A549 (cell line): ENCODE results near the gene CACNA2D4.

Source experiments
- EHMT2 ChIP-seq: fragments of 200-600 bp; sonication (generic); IDR thresholded peaks from 2 replicates; pipeline ENCODE4 v1.6.1; 2016; ENCODE audit warnings: antibody characterized with exemption, low read depth, mild to moderate bottlenecking, moderate library complexity
- FOXS1 ChIP-seq: fragments of 250-450 bp; sonication (Bioruptor Pico); IDR thresholded peaks from 2 replicates; pipeline ENCODE4 v1.5.0; 2020; ENCODE audit warnings: mild to moderate bottlenecking, moderate library complexity
- POLR2A ChIP-seq: IDR thresholded peaks from 2 replicates; pipeline ENCODE4 v1.6.1; 2012; ENCODE audit warnings: mild to moderate bottlenecking, low read length
- TF ChIP-seq, protein P1 (sequence below): fragments of >200 bp; sonication (Bioruptor Twin); formaldehyde crosslinking; IDR thresholded peaks from 3 replicates; pipeline ENCODE4 v1.5.1; 2016
- TF ChIP-seq, protein P2 (sequence below): fragments of 200-600 bp; sonication (generic); IDR thresholded peaks from 2 replicates; pipeline ENCODE4 v1.6.1; 2016; ENCODE audit warnings: antibody characterized with exemption, mild to moderate bottlenecking, moderate library complexity
- TF ChIP-seq, protein P3 (sequence below): fragments of 150-350 bp; IDR thresholded peaks from 2 replicates; pipeline ENCODE4 v1.6.1; 2014; ENCODE audit warnings: low read depth, mild to moderate bottlenecking, low read length

DNA sequence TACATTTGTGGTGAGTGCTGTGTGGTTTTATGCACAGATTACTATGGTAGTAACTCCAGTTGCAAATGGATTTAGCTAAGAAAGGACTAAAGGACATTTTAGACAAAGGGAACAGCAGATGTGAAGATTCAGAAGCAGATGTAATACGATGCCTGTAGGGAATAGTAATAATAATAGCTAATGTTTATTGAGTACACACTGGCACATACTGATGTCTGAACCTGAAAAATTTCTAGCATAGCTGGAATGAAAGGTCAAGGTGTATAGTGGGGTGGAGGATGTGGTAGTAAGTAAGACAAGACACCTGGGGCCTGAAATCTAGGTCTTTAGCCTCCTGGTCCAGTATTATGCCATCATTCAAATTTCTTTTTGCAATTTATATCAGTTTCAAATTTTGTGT, 152.3 kb downstream of the CACNA2D4 start:
- TF ChIP-seq, protein P1, sequence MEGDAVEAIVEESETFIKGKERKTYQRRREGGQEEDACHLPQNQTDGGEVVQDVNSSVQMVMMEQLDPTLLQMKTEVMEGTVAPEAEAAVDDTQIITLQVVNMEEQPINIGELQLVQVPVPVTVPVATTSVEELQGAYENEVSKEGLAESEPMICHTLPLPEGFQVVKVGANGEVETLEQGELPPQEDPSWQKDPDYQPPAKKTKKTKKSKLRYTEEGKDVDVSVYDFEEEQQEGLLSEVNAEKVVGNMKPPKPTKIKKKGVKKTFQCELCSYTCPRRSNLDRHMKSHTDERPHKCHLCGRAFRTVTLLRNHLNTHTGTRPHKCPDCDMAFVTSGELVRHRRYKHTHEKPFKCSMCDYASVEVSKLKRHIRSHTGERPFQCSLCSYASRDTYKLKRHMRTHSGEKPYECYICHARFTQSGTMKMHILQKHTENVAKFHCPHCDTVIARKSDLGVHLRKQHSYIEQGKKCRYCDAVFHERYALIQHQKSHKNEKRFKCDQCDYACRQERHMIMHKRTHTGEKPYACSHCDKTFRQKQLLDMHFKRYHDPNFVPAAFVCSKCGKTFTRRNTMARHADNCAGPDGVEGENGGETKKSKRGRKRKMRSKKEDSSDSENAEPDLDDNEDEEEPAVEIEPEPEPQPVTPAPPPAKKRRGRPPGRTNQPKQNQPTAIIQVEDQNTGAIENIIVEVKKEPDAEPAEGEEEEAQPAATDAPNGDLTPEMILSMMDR = no peak
- TF ChIP-seq POLR2A (no peak), FOXS1 (CRISPR knock-in tag) (no peak), EHMT2 (no peak)
- TF ChIP-seq, protein P2, sequence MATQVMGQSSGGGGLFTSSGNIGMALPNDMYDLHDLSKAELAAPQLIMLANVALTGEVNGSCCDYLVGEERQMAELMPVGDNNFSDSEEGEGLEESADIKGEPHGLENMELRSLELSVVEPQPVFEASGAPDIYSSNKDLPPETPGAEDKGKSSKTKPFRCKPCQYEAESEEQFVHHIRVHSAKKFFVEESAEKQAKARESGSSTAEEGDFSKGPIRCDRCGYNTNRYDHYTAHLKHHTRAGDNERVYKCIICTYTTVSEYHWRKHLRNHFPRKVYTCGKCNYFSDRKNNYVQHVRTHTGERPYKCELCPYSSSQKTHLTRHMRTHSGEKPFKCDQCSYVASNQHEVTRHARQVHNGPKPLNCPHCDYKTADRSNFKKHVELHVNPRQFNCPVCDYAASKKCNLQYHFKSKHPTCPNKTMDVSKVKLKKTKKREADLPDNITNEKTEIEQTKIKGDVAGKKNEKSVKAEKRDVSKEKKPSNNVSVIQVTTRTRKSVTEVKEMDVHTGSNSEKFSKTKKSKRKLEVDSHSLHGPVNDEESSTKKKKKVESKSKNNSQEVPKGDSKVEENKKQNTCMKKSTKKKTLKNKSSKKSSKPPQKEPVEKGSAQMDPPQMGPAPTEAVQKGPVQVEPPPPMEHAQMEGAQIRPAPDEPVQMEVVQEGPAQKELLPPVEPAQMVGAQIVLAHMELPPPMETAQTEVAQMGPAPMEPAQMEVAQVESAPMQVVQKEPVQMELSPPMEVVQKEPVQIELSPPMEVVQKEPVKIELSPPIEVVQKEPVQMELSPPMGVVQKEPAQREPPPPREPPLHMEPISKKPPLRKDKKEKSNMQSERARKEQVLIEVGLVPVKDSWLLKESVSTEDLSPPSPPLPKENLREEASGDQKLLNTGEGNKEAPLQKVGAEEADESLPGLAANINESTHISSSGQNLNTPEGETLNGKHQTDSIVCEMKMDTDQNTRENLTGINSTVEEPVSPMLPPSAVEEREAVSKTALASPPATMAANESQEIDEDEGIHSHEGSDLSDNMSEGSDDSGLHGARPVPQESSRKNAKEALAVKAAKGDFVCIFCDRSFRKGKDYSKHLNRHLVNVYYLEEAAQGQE = no peak
- TF ChIP-seq, protein P3, sequence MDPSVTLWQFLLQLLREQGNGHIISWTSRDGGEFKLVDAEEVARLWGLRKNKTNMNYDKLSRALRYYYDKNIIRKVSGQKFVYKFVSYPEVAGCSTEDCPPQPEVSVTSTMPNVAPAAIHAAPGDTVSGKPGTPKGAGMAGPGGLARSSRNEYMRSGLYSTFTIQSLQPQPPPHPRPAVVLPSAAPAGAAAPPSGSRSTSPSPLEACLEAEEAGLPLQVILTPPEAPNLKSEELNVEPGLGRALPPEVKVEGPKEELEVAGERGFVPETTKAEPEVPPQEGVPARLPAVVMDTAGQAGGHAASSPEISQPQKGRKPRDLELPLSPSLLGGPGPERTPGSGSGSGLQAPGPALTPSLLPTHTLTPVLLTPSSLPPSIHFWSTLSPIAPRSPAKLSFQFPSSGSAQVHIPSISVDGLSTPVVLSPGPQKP = no peak
